ENCODE measurements around the gene MRTFA. TPM values are rescaled to one million over a fixed set of nuclear protein-coding genes. Genes with fewer than 3 reads are reported as not detected.
"Not testable (repeated sequence)": the region's sequence is repeated elsewhere in the genome, so short reads cannot be mapped to it uniquely, and the experiment has no call there.

Gene MRTFA
- total RNA-seq, 1 donor from 2014 or later: 52.8 TPM

- no peak overlapping the region for H3K4me3 Mint-ChIP-seq
- no peaks in the 10 kb centered on the region for H3K9me3 Mint-ChIP-seq
- H3K36me3 Mint-ChIP-seq (ENCODE audit: low read depth): peaks cover 17% of the 10 kb centered on the region
These were observed 91.8 kb downstream of the MRTFA start for GRCh38 chr22:40544758-40545157.

GRCh38 chr22:40542821-40543540 is 93.5 kb downstream of the MRTFA start:
- H3K4me3 Mint-ChIP-seq: no peak overlapping the region
- no peak for TF ChIP-seq CTCF (conservative IDR thresholded peaks at IDR 0.05)
- no peaks in the 10 kb centered on the region for H3K9me3 Mint-ChIP-seq

More at GRCh38 chr22:40544758-40545157, 91.8 kb downstream of the MRTFA start:
- H3K4me1 Mint-ChIP-seq: peaks cover 3% of the 10 kb centered on the region
- no peak for DNase-seq (ENCODE audit: low read depth, low spot score)
- no peaks in the 10 kb centered on the region for H3K27me3 Mint-ChIP-seq (ENCODE audit: low read depth)
- TF ChIP-seq CTCF (conservative IDR thresholded peaks at IDR 0.05): no peak
- no peak overlapping the region for H3K27ac Mint-ChIP-seq (ENCODE audit: unreplicated experiment)

DNA sequence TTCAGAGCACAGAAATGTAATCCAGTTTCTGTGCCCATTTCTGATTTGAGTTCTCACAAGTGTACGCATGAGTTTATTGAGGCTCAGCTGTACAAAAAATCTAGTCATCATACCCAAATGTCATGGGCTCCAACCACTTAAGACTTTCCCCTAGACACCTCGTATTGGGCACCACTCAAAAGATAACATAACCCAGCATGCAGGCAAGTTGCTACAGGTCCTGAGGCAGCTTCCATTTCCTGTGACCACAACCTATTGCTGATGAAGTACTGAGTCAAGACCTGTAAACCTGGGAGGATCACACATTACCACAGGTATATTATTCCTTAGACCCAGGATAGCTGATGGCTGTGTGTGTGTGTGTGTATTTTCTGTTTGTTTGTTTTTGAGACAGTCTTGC is 95.2 kb downstream of the MRTFA start:
- TF ChIP-seq CTCF (conservative IDR thresholded peaks at IDR 0.05): no peak
- Mint-ChIP-seq H3K4me1 (no peaks in the 10 kb centered on the region), H3K27ac (ENCODE audit: unreplicated experiment) (no peak overlapping the region), H3K36me3 (ENCODE audit: low read depth) (peaks cover 14% of the 10 kb centered on the region), H3K4me3 (no peak overlapping the region), H3K27me3 (ENCODE audit: low read depth) (peaks cover 2% of the 10 kb centered on the region), H3K9me3 (no peaks in the 10 kb centered on the region)
- DNase-seq (ENCODE audit: low read depth, low spot score): no peak

More at GRCh38 chr22:40542821-40543540, 93.5 kb downstream of the MRTFA start:
- no peak for DNase-seq (ENCODE audit: low read depth, low spot score)
- Mint-ChIP-seq H3K27ac (ENCODE audit: unreplicated experiment) (no peak overlapping the region), H3K36me3 (ENCODE audit: low read depth) (peaks cover 16% of the 10 kb centered on the region), H3K27me3 (ENCODE audit: low read depth) (peaks cover 2% of the 10 kb centered on the region), H3K4me1 (peaks cover 3% of the 10 kb centered on the region)

- H3K4me3 Mint-ChIP-seq: no peak overlapping the region
- no peak for TF ChIP-seq CTCF (conservative IDR thresholded peaks at IDR 0.05)
- H3K27me3 Mint-ChIP-seq (ENCODE audit: low read depth): peaks cover 2% of the 10 kb centered on the region
- H3K9me3 Mint-ChIP-seq: no peaks in the 10 kb centered on the region
- DNase-seq (ENCODE audit: low read depth, low spot score): no peak
- H3K27ac Mint-ChIP-seq (ENCODE audit: unreplicated experiment): no peak overlapping the region
- H3K36me3 Mint-ChIP-seq (ENCODE audit: low read depth): peaks cover 13% of the 10 kb centered on the region
- no peaks in the 10 kb centered on the region for H3K4me1 Mint-ChIP-seq
These were observed 96.3 kb downstream of the MRTFA start for GRCh38 chr22:40540265-40540664.

GRCh38 chr22:40536149-40536548 is 100.4 kb downstream of the MRTFA start:
- H3K4me3 Mint-ChIP-seq; H3K9me3 Mint-ChIP-seq; DNase-seq (ENCODE audit: low read depth, low spot score); H3K27me3 Mint-ChIP-seq (ENCODE audit: low read depth); H3K27ac Mint-ChIP-seq (ENCODE audit: unreplicated experiment): not testable (repeated sequence)
- peaks cover 16% of the 10 kb centered on the region for H3K36me3 Mint-ChIP-seq (ENCODE audit: low read depth)
- H3K4me1 Mint-ChIP-seq: peaks cover 23% of the 10 kb centered on the region

GRCh38 chr22:40535642-40536041 is 100.9 kb downstream of the MRTFA start:
- Mint-ChIP-seq H3K27ac (ENCODE audit: unreplicated experiment) (peak overlapping the region; percentile 69), H3K9me3 (no peaks in the 10 kb centered on the region), H3K4me1 (peaks cover 23% of the 10 kb centered on the region), H3K4me3 (peak overlapping the region; percentile 33), H3K27me3 (ENCODE audit: low read depth) (peaks cover 2% of the 10 kb centered on the region), H3K36me3 (ENCODE audit: low read depth) (peaks cover 14% of the 10 kb centered on the region)
- no peak for TF ChIP-seq CTCF (conservative IDR thresholded peaks at IDR 0.05)
- no peak for DNase-seq (ENCODE audit: low read depth, low spot score)

Measured in neural crest cell (in vitro differentiated cells).